ENCODE measurements around the gene MGRN1. TPM values are rescaled to one million over a fixed set of nuclear protein-coding genes. Genes with fewer than 3 reads are reported as not detected.

MGRN1 gene
- total and polyA plus RNA-seq, 2 donors (not counting 3 experiments of a cell fraction or from before 2014, with no cell fraction given): 15.6 to 73.0 TPM

DNA sequence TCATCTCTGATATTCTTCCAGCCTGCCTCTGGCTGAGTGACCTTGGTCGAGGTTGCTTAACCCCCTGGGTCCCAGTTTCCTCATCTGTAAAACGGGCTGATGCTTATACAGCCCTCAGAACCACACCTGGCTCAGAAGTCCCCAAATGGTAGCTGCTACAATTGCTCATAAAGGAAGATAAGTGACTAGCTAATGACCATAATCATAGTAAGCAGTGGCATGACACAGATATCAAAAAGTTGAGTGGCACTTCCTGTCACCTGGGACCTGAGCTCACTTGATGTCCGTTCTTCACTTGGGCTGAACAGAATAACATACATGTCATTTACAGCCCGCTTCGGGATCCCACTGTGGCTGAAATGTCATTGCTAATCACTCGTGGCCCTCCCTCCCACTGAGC, 1.8 kb downstream of the MGRN1 start:
- BruUV-seq (replicated peaks): TSS peak; percentile 26
- Histone ChIP-seq H3K9me1 (replicated peaks; ENCODE audit: control insufficient read depth, extremely low read depth, insufficient read depth, low read length) (no peaks in the 10 kb centered on the region), H3K4me1 (ENCODE audit: control insufficient read depth, extremely low read depth, insufficient read depth, low read length) (peaks cover 10% of the 10 kb centered on the region), H3K9ac (replicated peaks; ENCODE audit: extremely low read depth, insufficient read depth, low read length) (no peak overlapping the region), H3K27me3 (ENCODE audit: control insufficient read depth in 2 of 2, insufficient read depth in 2 of 2, low read length in 2 of 2) (no peaks in the 10 kb centered on the region), H3K4me2 (ENCODE audit: insufficient read depth, low read length) (peak overlapping the region; percentile 87), H3K4me3 (replicated peaks in 1 of 3; ENCODE audit: insufficient read depth in 1 of 3, low read depth in 1 of 3, low read length in 3 of 3) (no peak overlapping the region), H3K36me3 (ENCODE audit: control insufficient read depth in 2 of 2, extremely low read depth in 1 of 2, insufficient read depth in 2 of 2, low read length in 2 of 2) (no peaks in the 10 kb centered on the region), H3K79me2 (ENCODE audit: control insufficient read depth, insufficient read depth, low read length) (peaks cover 57% of the 10 kb centered on the region), H4K20me1 (replicated peaks; ENCODE audit: control insufficient read depth, extremely low read depth, insufficient read depth, low read length) (no peaks in the 10 kb centered on the region), H3K9me3 (replicated peaks; ENCODE audit: control insufficient read depth, insufficient read depth, low read length) (no peaks in the 10 kb centered on the region), H2AFZ (ENCODE audit: low read depth, low read length) (no peak overlapping the region), H3K27ac (ENCODE audit: insufficient read depth, low read depth, low read length) (no peak overlapping the region)
- CTCF ChIA-PET: interaction anchor here (1.9 kb wide), 1 partner anchor 10 kb away, joined by 8 read pairs; no protein-coding TSS in a partner anchor
- intact Hi-C loops (cut with micrococcal nuclease): no loop called here
- TF ChIP-seq MAX (IDR thresholded peaks at IDR 0.05; ENCODE audit: insufficient read depth, insufficient read length): no peak
- TF ChIP-seq POLR2A (IDR thresholded peaks at IDR 0.05; ENCODE audit: low read depth, low read length): no peak
- FAIRE-seq (no peak), DNase-seq (ENCODE audit: low read depth, low spot score) (no peak)
- POLR2A ChIA-PET: interaction anchor here (1.0 kb wide), 1 partner anchor 17 kb away, joined by 3 read pairs; no protein-coding TSS in a partner anchor
- dilution Hi-C loops (cut with MboI; ENCODE audit: extremely low pct_ligation_motif_present, low sequenced_read_pairs): no loop called here

GRCh38 chr16:4628283-4628682, 3.7 kb downstream of the MGRN1 start:
- TF ChIP-seq MYC (IDR thresholded peaks at IDR 0.05; ENCODE audit: low read depth, low read length) (no peak), POLR2AphosphoS5 (IDR thresholded peaks at IDR 0.05; ENCODE audit: insufficient read depth, low read depth, low read length) (no peak), GATA2 (IDR thresholded peaks at IDR 0.05; ENCODE audit: insufficient read depth, insufficient read length, low read depth, low read length) (no peak), CTCF (IDR thresholded peaks at IDR 0.05; ENCODE audit: extremely low read depth in 1 of 2, insufficient read depth in 1 of 2, low read depth in 1 of 2, low read length in 2 of 2) (no peak), MAX (IDR thresholded peaks at IDR 0.05; ENCODE audit: insufficient read depth, insufficient read length) (no peak), FOS (IDR thresholded peaks at IDR 0.05; ENCODE audit: borderline replicate concordance, insufficient read depth, low read length) (no peak), JUN (IDR thresholded peaks at IDR 0.05; ENCODE audit: borderline replicate concordance, insufficient read depth, insufficient read length, low read depth) (no peak), EZH2 (IDR thresholded peaks at IDR 0.05; ENCODE audit: borderline replicate concordance, low read depth, low read length, severe bottlenecking) (no peak), POLR2A (IDR thresholded peaks at IDR 0.05; ENCODE audit: low read depth, low read length) (no peak)
- BruUV-seq (replicated peaks): no TSS peak
- no peak overlapping the region for H3K4me2 ChIP-seq (ENCODE audit: insufficient read depth, low read length)
- H3K9me3 ChIP-seq (replicated peaks; ENCODE audit: control insufficient read depth, insufficient read depth, low read length): no peaks in the 10 kb centered on the region
- POLR2A ChIA-PET: no interaction called here
- no peak overlapping the region for H3K27ac ChIP-seq (ENCODE audit: insufficient read depth, low read depth, low read length)
- no peak overlapping the region for H3K9ac ChIP-seq (replicated peaks; ENCODE audit: extremely low read depth, insufficient read depth, low read length)
- no peaks in the 10 kb centered on the region for H4K20me1 ChIP-seq (replicated peaks; ENCODE audit: control insufficient read depth, extremely low read depth, insufficient read depth, low read length)
- H3K4me1 ChIP-seq (ENCODE audit: control insufficient read depth, extremely low read depth, insufficient read depth, low read length): peaks cover 10% of the 10 kb centered on the region
- no peaks in the 10 kb centered on the region for H3K9me1 ChIP-seq (replicated peaks; ENCODE audit: control insufficient read depth, extremely low read depth, insufficient read depth, low read length)
- no peaks in the 10 kb centered on the region for H3K27me3 ChIP-seq (ENCODE audit: control insufficient read depth in 2 of 2, insufficient read depth in 2 of 2, low read length in 2 of 2)
- CTCF ChIA-PET: no interaction called here
- FAIRE-seq (no peak), DNase-seq (ENCODE audit: low read depth, low spot score) (no peak)
- dilution Hi-C loops (cut with MboI; ENCODE audit: extremely low pct_ligation_motif_present, low sequenced_read_pairs) (no loop called here), intact Hi-C loops (cut with micrococcal nuclease) (no loop called here)
- H3K79me2 ChIP-seq (ENCODE audit: control insufficient read depth, insufficient read depth, low read length): peaks cover 72% of the 10 kb centered on the region
- no peak overlapping the region for H2AFZ ChIP-seq (ENCODE audit: low read depth, low read length)
- no peak overlapping the region for H3K4me3 ChIP-seq (replicated peaks in 1 of 3; ENCODE audit: insufficient read depth in 1 of 3, low read depth in 1 of 3, low read length in 3 of 3)
- H3K36me3 ChIP-seq (ENCODE audit: control insufficient read depth in 2 of 2, extremely low read depth in 1 of 2, insufficient read depth in 2 of 2, low read length in 2 of 2): no peaks in the 10 kb centered on the region

Measured in endothelial cell of umbilical vein (primary cell).